ENCODE results near the gene ASTE1.

ASTE1 gene

DNA sequence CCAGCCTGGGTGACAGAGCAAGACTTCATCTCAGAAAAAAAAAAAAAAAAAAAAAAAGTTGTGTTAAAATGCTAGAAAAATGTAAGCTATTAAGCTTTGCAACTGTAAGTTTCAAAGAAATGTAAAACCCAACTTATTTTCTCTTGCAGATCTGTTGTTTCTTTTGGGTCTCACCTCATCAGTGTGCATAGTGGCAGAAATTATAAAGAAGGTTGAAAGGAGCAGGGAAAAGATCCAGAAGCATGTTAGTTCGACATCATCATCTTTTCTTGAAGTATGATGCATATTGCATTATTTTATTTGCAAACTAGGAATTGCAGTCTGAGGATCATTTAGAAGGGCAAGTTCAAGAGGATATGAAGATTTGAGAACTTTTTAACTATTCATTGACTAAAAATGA is 25.6 kb downstream of the ASTE1 start:
- Histone ChIP-seq H4K20me1 (ENCODE audit: insufficient read depth) (no peaks in the 10 kb centered on the region), H3K27me3 (ENCODE audit: insufficient read depth, low read depth) (no peaks in the 10 kb centered on the region), H3K4me1 (ENCODE audit: low read depth, poor library complexity, severe bottlenecking) (peaks cover 27% of the 10 kb centered on the region), H3K36me3 (ENCODE audit: insufficient read depth) (0 out of 2 replicates have a peak, but pooled peaks cover 5% of the 10 kb centered on the region), H3K9ac (no peak overlapping the region), H3K27ac (no peak overlapping the region), H3K79me2 (ENCODE audit: insufficient read depth, low read depth) (no peaks in the 10 kb centered on the region), H3K4me2 (no peak overlapping the region), H2AFZ (ENCODE audit: low read depth) (no peak overlapping the region), H3K4me3 (IDR thresholded peaks at IDR 0.05; ENCODE audit: insufficient read depth, low read depth, low read length) (no peak overlapping the region)
- TF ChIP-seq, protein P1, sequence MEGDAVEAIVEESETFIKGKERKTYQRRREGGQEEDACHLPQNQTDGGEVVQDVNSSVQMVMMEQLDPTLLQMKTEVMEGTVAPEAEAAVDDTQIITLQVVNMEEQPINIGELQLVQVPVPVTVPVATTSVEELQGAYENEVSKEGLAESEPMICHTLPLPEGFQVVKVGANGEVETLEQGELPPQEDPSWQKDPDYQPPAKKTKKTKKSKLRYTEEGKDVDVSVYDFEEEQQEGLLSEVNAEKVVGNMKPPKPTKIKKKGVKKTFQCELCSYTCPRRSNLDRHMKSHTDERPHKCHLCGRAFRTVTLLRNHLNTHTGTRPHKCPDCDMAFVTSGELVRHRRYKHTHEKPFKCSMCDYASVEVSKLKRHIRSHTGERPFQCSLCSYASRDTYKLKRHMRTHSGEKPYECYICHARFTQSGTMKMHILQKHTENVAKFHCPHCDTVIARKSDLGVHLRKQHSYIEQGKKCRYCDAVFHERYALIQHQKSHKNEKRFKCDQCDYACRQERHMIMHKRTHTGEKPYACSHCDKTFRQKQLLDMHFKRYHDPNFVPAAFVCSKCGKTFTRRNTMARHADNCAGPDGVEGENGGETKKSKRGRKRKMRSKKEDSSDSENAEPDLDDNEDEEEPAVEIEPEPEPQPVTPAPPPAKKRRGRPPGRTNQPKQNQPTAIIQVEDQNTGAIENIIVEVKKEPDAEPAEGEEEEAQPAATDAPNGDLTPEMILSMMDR (conservative IDR thresholded peaks at IDR 0.05; ENCODE audit: low read depth, low read length), result no peak

GRCh38 chr3:130997289-130997688 is 29.3 kb downstream of the ASTE1 start:
- Histone ChIP-seq H3K9ac (no peak overlapping the region), H3K36me3 (ENCODE audit: insufficient read depth) (no peaks in the 10 kb centered on the region), H3K4me1 (ENCODE audit: low read depth, poor library complexity, severe bottlenecking) (peaks cover 12% of the 10 kb centered on the region), H3K4me2 (no peak overlapping the region), H3K27me3 (ENCODE audit: insufficient read depth, low read depth) (no peaks in the 10 kb centered on the region), H2AFZ (ENCODE audit: low read depth) (no peak overlapping the region), H4K20me1 (ENCODE audit: insufficient read depth) (no peaks in the 10 kb centered on the region), H3K4me3 (IDR thresholded peaks at IDR 0.05; ENCODE audit: insufficient read depth, low read depth, low read length) (no peak overlapping the region), H3K27ac (no peak overlapping the region), H3K79me2 (ENCODE audit: insufficient read depth, low read depth) (no peaks in the 10 kb centered on the region)
- TF ChIP-seq, protein P1 (conservative IDR thresholded peaks at IDR 0.05; ENCODE audit: low read depth, low read length), result no peak

DNA sequence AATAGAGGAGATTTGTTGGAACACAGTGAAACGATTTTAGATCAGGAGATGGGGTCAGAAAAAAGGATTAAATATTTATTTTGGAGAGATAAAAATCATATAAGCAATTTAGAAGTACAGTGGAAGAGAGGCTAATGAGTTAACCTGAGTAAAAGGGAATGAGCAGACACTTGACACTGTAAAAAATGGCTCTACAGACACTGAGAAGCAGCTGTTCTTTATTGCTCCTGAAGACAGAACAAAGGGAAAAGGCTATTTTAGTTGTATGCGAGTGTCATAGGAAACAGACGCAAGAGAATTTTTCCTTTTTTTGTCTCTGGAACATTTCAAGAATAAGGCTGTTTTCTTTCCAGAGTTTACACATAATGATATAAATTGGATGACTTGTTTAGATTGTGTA is 34.3 kb downstream of the ASTE1 start:
- Histone ChIP-seq H4K20me1 (ENCODE audit: insufficient read depth) (no peaks in the 10 kb centered on the region), H2AFZ (ENCODE audit: low read depth) (no peak overlapping the region), H3K27me3 (ENCODE audit: insufficient read depth, low read depth) (no peaks in the 10 kb centered on the region), H3K79me2 (ENCODE audit: insufficient read depth, low read depth) (no peaks in the 10 kb centered on the region), H3K4me3 (IDR thresholded peaks at IDR 0.05; ENCODE audit: insufficient read depth, low read depth, low read length) (no peak overlapping the region), H3K27ac (no peak overlapping the region), H3K9ac (no peak overlapping the region), H3K36me3 (ENCODE audit: insufficient read depth) (no peaks in the 10 kb centered on the region), H3K4me1 (ENCODE audit: low read depth, poor library complexity, severe bottlenecking) (peaks cover 2% of the 10 kb centered on the region), H3K4me2 (no peak overlapping the region)
- TF ChIP-seq, protein P1 (conservative IDR thresholded peaks at IDR 0.05; ENCODE audit: low read depth, low read length), result no peak

DNA sequence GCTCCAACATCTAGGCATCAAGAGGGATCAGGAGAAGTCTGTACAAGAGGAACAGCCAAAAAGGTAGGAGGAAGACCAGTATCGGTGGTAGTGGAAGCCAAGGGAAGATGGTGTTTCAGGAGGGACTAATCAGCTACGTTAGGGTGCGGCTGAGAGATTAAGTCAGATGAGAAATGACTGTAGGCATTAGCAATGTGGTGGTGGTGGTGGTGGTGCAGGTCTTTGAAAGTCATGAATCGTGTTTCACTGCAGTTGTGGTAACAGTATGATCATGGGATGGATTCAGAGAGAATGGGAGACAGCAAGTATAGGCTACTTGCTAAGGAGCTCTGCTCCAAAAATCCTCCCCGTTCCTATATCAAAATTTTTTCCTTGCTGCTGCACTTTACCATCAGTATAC is 35.5 kb downstream of the ASTE1 start:
- TF ChIP-seq, protein P1 (conservative IDR thresholded peaks at IDR 0.05; ENCODE audit: low read depth, low read length), result no peak
- Histone ChIP-seq H4K20me1 (ENCODE audit: insufficient read depth) (no peaks in the 10 kb centered on the region), H3K27ac (no peak overlapping the region), H3K27me3 (ENCODE audit: insufficient read depth, low read depth) (no peaks in the 10 kb centered on the region), H3K79me2 (ENCODE audit: insufficient read depth, low read depth) (no peaks in the 10 kb centered on the region), H3K4me3 (IDR thresholded peaks at IDR 0.05; ENCODE audit: insufficient read depth, low read depth, low read length) (no peak overlapping the region), H3K9ac (no peak overlapping the region), H2AFZ (ENCODE audit: low read depth) (no peak overlapping the region), H3K4me1 (ENCODE audit: low read depth, poor library complexity, severe bottlenecking) (no peaks in the 10 kb centered on the region), H3K36me3 (ENCODE audit: insufficient read depth) (no peaks in the 10 kb centered on the region), H3K4me2 (no peak overlapping the region)

All from KMS-11 (cell line).